PC-3 (cell line): ENCODE data around the gene GPC2.

Experiments
- CTCF ChIP-seq: fragments of 300-600 bp; sonication (generic); conservative IDR thresholded peaks from 2 replicates; pipeline ENCODE4 v1.5.1; 2017; ENCODE audit warnings: antibody characterized with exemption, low read depth, mild to moderate bottlenecking, low read length
- EZH2 ChIP-seq: fragments of 300-600 bp; sonication (generic); IDR thresholded peaks from one replicate; pipeline ENCODE4 v1.6.1; 2017; ENCODE audit warnings: antibody characterized with exemption, mild to moderate bottlenecking, low read length; ENCODE audit not compliant: unreplicated experiment
- EZH2phosphoT487 ChIP-seq: fragments of 300-600 bp; sonication (generic); IDR thresholded peaks from 2 replicates; pipeline ENCODE4 v1.6.1; 2018; ENCODE audit warnings: mild to moderate bottlenecking, antibody characterized with exemption, low read length, borderline replicate concordance

GRCh38 chr7:100155553-100156317 is 21.4 kb downstream of the GPC2 start:
- TF ChIP-seq CTCF (no peak), EZH2phosphoT487 (no peak), EZH2 (no peak)
